ENCODE results near the gene PSD2. TPM values are rescaled to one million over a fixed set of nuclear protein-coding genes. Genes with fewer than 3 reads are reported as not detected.

PSD2 gene
- total RNA-seq, 1 experiment from 2014 or later = 0.12 TPM

DNA sequence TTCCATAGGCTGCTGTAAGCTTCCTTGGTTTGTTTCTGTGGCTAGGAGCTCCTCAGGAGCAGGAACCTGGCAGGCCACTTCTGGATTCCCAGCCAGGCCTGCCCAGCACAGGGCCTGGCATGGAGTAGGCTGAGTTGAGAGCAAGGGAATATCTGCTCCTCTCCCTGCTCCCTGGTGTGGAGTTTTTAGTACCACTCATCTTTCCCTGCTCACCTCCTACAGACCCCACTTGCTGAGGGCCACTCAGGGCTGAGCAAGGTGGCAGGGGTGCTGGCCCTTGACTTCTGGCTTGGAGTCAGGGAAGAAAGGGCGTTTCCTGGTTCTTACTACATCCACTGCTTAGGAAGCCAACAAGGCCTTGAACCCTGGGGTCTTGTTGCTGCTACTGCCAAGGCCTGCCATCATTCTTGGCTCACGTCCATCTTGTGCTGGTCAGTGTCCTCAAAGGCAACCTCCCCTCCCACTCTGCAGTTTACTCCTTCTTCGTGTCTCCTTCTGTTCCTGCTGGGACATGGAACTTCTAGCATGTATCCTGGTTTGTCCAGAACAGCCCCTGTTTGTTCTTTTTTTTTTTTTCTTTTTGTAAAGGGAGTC lies 54.9 kb downstream of the PSD2 start:
- DNase-seq (ENCODE audit: extremely low read depth, low read depth) = no peak

GRCh38 chr5:139851558-139851957 lies 56.0 kb downstream of the PSD2 start:
- DNase-seq (ENCODE audit: extremely low read depth, low read depth) = no peak

- DNase-seq (ENCODE audit: extremely low read depth, low read depth) = no peak
Measured at GRCh38 chr5:139852696-139853095, 57.1 kb downstream of the PSD2 start.

- no peak for DNase-seq (ENCODE audit: extremely low read depth, low read depth)
Measured at GRCh38 chr5:139854029-139854605, 58.5 kb downstream of the PSD2 start.

- DNase-seq (ENCODE audit: extremely low read depth, low read depth) = no peak
Measured at GRCh38 chr5:139854953-139855352, 59.3 kb downstream of the PSD2 start.

DNA sequence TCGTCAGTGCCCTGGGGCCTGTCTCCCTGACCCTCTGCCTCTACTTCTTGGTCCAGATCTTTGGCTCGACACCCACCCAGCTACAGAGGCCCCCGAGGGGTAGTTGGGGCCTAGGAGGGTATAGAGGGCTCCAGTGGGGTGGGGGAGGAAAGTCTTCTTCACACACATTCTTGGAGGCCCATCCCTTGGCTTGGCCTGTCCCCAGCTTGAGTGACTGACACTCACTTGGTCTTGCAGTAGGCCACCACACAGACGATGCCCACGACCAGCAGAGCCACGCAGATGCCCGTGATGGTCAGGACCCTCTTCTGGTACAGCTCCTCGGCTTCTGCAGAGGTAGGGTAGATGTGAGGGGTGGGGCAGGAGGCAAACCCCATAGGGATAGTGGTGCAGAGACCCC lies 59.8 kb downstream of the PSD2 start:
- DNase-seq (ENCODE audit: extremely low read depth, low read depth) = no peak

GRCh38 chr5:139855946-139856540 lies 60.4 kb downstream of the PSD2 start:
- DNase-seq (ENCODE audit: extremely low read depth, low read depth) = no peak

DNA sequence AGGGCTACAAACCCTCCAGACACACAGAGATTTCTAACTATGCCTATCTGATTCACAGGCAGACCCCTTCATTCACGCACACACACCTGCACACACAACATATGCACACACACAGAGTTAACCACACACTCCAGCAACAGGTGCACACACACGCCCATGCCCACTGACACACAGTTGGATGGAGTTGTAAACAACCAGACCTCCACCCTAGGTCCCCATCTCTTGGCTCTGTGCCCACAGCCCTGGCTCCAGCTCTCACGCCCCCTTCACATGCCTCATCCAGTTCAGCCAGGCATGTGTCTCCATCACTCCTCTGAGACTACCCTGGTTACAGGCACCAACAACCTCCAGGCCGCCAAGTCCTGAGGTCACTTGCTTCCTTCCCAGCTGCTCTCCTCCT lies 61.1 kb downstream of the PSD2 start:
- DNase-seq (ENCODE audit: extremely low read depth, low read depth) = no peak

DNA sequence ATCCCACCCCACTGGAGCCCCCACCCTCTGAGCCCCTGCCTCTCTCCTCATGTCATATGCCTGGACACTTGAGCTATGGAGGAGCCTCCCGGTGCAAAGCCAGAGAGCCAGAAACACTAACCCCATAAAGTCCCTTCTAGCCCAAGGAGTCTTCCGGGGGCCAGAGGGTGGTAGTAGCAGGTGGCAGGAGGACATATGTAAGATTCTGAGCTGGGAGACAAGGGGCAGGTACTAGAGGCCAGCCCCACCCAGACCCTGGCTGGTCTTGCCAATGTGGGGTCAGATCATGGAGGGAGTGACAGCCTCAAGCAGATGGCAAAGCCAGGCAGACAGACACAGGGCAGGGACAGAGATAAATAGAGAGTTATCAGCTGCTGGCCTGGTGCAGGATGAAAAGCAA lies 63.4 kb downstream of the PSD2 start:
- DNase-seq (ENCODE audit: extremely low read depth, low read depth) = no peak

DNA sequence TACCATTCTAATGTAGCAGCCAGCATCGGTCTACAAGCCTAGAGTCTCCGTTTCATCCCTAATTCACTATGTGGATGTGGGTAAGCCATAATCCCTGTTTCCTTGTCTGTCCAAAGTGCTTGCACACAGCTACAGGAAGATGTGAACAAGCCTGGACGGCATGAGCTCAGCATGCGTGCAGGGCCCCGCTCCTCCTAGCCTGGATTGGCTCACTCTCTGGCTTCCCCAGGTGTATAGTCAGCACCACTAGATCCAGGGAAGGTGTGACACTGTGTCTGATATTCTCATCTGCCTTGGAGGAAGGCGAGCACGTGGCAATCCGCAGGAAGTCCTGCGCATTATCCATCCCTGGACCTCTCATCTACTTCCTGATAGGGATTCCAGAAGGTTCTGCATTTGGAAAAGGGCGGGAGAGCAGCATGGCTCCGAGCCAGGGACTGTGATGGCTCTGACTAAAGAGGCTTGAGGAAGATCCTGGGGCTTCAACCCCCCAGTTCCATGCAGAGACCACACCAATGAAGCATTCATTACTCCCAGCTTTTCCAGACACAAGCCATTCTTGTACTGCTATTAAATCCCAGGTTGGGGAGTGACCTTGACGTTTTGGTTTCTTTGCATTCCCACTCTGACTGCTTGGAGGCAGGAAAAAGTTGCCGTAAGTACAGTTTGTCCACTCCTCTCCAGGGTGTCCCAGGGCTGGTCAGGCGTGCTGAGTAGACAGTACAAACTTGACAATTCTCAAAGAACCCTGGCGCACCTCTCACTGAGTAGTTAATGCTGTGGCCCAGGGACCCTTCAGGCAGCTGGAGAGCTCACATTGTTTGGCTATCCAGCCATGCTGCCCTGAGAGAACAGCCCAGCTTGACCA lies 65.6 kb downstream of the PSD2 start:
- DNase-seq (ENCODE audit: extremely low read depth, low read depth) = no peak

DNA sequence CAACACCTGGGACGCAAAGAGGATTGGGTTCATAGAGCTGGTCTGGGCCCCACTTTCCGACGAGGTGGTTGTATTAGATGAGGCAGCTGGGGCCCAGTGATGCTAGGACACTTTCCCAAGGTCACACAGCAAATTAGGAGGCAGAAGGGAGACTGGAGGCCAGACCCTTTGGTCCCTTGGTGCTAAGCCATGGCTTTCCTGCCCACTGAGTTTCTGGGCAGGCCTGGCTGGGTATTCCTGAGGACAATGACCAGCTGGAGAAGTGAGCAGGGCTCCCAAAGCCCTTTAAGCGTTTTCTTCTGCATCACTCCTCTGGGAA lies 66.2 kb downstream of the PSD2 start:
- DNase-seq (ENCODE audit: extremely low read depth, low read depth) = no peak

DNA sequence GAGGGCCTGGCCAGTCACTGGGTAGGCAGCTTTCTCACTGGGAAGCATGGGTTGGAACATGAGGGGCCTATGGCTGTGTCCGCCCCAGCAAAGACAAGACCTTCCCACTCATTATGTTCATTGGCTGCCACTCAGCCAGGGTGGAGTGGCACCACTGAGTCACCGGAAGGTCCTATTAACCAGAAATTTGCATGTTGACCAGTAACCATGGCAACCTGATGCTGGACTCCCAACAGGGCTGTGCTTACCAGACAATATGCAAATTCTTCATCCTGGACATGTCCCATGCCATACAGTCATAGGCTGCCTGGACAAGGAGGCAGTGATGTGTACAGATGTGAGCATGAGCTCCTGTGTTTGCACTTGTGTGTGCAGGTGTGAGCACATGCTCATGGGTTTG lies 66.7 kb downstream of the PSD2 start:
- DNase-seq (ENCODE audit: extremely low read depth, low read depth) = no peak

DNA sequence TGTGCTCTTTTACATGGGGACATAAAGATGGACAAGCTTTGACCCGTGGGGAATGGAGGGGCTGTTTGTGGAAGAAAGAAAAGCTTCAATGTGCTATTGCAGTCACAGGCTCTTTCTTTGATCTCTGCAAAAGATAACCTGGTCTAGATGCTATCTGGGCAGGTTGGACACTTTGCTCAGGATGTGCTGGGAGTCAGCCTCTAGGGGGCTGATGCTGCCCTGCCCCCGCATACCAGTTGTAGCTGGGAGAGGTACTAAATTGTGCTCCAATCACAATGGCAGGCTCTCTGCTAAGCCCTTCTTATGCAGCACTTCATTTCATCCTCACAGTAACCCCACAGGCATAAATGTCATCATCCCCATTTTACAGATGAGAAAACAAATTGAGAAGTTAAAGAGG lies 67.2 kb downstream of the PSD2 start:
- no peak for DNase-seq (ENCODE audit: extremely low read depth, low read depth)

DNA sequence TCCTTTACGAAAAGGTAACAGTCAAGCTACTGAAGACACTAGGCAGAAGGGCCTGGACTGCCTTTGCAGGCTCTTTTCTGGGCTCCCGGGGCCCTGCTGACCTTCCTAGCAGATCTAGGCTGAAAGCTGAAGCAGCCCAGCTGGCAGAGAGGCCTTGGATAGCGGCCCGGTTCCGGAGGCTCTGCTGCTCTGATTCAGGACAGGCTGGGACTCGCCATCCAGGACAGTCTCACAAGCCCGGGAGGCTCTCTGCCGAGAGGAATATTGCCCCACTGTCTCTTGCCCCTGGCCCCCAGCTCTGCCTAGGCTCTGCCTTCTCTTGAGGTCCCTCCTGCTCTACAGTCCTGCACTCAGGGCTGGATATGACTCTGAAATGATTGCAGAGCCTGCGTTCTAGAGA lies 67.8 kb downstream of the PSD2 start:
- DNase-seq (ENCODE audit: extremely low read depth, low read depth) = no peak

DNA sequence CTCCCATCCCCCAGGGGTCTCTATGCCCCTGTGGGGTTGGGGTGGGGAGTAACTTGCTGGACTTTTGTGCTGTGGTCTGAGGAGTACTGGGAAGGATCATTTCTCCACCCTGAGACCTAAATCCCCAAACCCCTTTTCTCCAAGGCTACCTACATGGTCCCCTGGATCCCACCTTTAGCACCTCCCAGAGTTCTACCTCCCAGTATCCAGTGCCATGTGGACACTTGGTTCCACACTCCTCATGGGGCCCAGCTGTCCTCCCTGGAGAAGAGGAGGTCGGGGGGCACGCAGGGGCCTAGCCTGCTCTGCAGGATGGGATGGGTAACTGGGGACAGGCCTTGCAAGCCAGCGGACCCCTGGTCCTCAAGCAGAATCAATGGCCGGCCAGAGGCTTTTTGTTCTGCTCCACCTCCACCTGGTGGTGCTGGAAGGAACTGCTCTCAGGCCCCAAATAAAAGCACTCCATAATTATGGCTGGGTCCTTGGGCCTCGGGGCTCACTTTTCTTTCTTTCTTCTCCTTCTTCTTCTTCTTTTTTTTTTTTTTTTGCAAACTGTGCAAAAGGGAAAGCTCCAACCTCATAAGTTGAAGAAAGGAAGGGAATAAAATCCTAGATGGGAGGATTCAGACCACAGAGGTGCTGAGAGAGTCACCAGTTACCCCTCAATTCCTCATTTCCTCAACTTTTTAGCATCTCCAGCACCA lies 68.4 kb downstream of the PSD2 start:
- peak; percentile 44 for DNase-seq (ENCODE audit: extremely low read depth, low read depth)

DNA sequence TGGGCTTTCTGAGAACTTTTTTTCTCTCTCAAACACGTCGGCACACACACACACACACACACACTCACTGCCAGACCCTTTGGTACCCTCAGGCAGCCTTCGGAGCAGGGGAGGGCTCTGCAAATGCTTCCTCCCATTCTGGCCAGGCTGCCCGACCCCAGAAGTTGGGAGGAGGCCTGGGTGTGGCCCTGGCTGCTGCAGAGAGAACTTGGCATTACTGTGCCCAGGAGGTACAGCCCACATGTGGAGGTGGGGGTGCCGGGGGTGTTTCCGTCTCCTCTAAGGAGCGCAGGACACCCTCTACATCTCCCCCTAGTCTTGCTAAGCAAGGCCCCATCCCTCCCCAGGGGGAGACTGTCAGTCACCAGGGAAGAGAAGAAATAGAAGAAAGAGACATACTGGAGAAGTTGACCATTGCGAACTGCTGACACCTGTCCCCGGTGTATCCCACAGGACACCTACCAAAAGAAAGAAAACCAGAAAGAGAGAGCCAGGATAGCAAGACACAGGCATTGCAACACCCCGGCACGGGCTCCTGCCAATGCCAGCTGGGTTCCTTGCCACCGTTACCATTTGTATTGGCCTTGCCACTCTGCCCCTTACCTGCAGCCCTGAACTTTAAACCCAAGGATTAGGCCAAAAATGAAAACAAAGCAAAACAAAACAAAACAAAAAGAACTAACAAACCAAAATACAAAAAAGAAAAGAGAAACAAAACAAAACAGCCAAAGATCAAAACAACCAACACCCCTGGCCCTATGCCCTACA lies 69.3 kb downstream of the PSD2 start:
- no peak for DNase-seq (ENCODE audit: extremely low read depth, low read depth)

- no peak for DNase-seq (ENCODE audit: extremely low read depth, low read depth)
Measured at GRCh38 chr5:139867109-139867508, 71.5 kb downstream of the PSD2 start.

GRCh38 chr5:139867581-139867980 lies 72.0 kb downstream of the PSD2 start:
- DNase-seq (ENCODE audit: extremely low read depth, low read depth) = no peak

DNA sequence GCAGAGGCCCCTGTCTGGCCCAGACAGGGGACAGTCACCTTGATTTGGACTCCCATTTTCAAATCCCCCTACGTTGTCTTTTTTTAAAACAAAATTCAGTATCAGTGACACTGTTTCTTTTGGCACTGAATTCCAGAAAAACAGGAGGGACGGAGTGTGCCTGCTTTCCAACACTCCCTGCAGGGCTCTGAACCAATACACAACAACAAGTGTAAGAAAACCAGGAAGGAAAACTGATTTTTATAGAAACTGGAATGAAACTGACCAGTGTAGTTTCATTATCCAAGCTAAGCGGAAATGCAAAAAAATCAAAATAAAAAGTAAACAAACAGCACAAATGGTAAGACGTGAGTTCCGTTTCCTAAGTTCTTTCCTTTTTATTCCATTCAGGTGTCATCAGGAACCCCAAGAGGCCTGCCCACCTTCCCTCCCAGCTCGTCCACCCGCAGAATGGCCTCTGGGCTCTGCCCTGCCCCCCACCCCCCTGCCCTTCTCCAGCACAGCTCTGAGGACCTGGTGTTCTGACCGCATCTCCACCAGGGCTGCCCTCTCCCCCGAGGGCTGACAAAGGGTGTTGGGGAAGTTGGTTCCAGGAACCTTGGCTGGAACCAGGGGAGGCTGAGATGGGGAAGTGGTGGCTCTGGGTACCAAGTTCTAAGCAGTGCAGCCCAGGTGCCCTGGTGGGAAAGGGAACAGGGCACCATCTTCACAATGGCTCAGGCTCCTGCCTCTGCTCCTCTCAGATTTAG lies 73.6 kb downstream of the PSD2 start:
- no peak for DNase-seq (ENCODE audit: extremely low read depth, low read depth)

- no peak for DNase-seq (ENCODE audit: extremely low read depth, low read depth)
Measured at GRCh38 chr5:139870677-139871076, 75.1 kb downstream of the PSD2 start.

Measured in NCI-H460 (cell line).